GM19328 (cell line): ENCODE results near the gene CHST11.

ENCODE experiments used
- ATAC-seq: cut with Tn5 transposase; IDR thresholded peaks from one replicate; pipeline ENCODE4 v1.9.1; 2021; ENCODE audit warnings: mild to moderate bottlenecking, moderate library complexity; ENCODE audit not compliant: unreplicated experiment

The CHST11 gene

GRCh38 chr12:104502217-104502616, 45.5 kb downstream of the CHST11 start:
- no peak for ATAC-seq

- no peak for ATAC-seq
Observed at GRCh38 chr12:104502638-104503037, 45.9 kb downstream of the CHST11 start.

GRCh38 chr12:104503191-104503590, 46.4 kb downstream of the CHST11 start:
- no peak for ATAC-seq

- ATAC-seq = no peak
Observed at GRCh38 chr12:104504146-104504545, 47.4 kb downstream of the CHST11 start.

- ATAC-seq = peak; percentile 94
Observed at GRCh38 chr12:104505095-104505818, 48.5 kb downstream of the CHST11 start.

DNA sequence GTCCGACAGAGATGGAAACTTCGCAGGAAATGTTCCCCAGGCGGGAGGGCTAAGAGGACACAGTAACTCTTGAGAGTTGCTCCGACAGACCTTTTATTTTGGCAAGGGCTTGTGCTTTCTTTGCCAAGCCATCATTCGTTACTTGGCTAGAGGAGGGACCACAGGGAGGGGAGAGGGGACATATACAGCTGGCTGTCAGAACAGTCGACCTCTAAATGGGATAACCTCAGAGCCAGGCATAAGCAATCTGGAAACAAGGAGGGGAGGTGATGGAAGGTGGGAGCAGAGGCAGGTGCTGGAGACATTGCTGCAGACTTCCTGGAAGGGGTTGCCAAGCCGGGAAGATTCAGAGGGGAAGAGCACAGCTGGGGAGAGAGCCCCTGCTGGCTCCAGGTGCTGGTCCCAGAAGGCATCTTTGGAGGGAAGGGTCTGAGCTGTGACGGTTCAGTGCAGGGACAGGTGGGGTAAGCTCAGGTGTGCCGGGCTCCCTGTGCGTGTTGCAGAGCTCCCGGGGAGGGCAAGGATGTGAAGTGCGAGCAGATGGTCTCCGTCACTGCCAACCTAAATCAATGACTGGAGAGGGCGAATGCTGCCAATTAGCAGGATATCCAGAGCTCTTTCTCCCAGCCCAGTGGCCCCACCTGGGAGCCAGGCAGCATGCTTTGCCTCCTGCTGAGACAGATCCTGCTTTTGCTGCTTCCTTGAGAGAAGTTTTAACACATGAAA, 50.1 kb downstream of the CHST11 start:
- no peak for ATAC-seq

- ATAC-seq = no peak
Observed at GRCh38 chr12:104507672-104508071, 50.9 kb downstream of the CHST11 start.

- no peak for ATAC-seq
Observed at GRCh38 chr12:104508752-104509446, 52.2 kb downstream of the CHST11 start.

GRCh38 chr12:104510145-104510872, 53.6 kb downstream of the CHST11 start:
- no peak for ATAC-seq

DNA sequence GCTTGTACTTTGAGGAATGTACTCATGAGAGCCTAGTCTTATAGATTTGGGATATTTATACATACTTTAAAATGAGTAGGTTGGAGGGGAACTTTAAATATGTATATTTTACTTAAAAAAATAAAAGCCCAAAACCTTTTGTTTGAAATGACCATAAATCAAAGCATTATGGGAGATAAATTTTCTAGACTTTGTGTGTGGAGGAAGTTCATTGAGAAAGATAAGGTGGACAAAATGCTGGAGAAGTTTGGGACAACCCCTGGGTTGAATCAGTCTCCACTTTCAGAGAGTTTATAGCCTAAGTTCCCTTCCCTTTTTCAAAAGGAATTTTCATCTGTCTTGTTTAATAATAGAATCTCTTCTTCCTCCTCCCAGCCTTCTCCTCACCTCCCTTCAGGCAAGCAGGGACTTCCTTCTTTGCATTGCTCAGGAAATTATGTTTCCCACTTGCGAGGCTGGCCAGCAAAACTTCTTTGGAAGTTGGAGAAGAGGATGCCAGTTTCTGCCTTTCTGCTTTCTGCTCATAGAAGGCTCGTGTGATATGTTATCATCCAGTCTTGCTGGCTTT, 54.2 kb downstream of the CHST11 start:
- no peak for ATAC-seq

DNA sequence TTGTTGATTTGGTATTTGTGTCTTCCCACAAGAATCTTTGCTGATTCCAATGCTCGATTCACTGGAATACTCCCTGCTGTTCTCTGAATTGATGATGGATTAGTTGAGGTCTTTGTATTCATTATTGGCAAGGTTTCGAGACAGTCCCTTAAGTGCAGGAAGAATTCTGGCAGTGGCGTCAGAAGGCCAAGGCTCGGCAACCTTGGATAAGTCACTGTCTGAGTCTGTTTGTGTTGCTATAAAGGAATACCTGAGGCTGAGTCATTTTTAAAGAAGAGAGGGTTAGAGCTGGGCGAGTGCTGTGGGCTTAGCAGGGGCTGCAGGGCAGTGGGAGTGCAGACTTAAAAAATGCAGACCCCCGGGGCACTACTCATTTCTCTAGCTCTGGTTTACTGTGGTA, 56.9 kb downstream of the CHST11 start:
- ATAC-seq = no peak

- ATAC-seq = no peak
Observed at GRCh38 chr12:104514092-104514810, 57.5 kb downstream of the CHST11 start.

- no peak for ATAC-seq
Observed at GRCh38 chr12:104515899-104516298, 59.2 kb downstream of the CHST11 start.

- ATAC-seq = no peak
Observed at GRCh38 chr12:104516821-104517220, 60.1 kb downstream of the CHST11 start.

DNA sequence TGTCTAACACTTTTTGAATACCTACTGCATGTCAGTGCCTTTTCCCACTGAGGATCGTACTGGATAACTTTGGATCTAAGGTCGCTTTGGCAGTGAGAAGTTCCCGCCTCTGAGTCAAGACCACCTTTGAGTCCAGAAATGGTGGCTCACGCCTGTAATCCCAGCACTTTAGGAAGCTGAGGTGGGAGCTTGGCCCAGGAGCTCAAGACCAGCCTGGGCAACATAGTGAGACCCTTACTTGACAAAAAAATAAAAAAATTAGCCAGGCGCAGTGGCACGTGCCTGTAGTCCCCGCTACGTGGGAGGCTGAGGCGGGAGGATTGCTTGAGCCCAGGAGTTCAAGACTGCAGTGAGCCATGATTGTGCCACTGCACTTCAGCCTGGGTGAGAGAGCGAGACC, 61.1 kb downstream of the CHST11 start:
- no peak for ATAC-seq

GRCh38 chr12:104519190-104520019, 62.7 kb downstream of the CHST11 start:
- ATAC-seq = no peak

GRCh38 chr12:104520242-104520900, 63.6 kb downstream of the CHST11 start:
- no peak for ATAC-seq

GRCh38 chr12:104521731-104522130, 65.0 kb downstream of the CHST11 start:
- no peak for ATAC-seq
